ENCODE results near the gene MRPS15.

MRPS15 gene

GRCh38 chr1:36420836-36421317 is 43.3 kb downstream of the MRPS15 start:
- peak; percentile 69 for DNase-seq (ENCODE audit: low spot score)

DNA sequence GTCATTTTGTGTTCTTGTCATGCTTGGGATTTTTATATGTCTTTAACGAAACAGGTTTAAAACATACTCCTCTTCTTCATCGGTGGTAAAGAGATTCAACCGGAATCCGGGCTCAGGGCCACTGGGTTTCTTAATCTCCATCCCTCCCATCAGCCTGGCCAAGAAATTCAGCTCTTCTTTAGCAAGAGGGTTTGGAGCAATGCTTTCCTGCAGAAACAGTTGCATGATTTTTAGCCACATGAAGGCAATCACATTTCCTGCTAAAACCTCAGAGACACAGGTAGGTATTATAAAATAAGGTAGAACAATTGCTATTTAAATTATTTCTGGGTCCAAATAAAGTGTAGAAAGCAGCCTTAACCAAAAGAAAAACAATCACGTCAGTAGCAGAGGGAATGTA is 43.8 kb downstream of the MRPS15 start:
- no peak for DNase-seq (ENCODE audit: low spot score)

DNA sequence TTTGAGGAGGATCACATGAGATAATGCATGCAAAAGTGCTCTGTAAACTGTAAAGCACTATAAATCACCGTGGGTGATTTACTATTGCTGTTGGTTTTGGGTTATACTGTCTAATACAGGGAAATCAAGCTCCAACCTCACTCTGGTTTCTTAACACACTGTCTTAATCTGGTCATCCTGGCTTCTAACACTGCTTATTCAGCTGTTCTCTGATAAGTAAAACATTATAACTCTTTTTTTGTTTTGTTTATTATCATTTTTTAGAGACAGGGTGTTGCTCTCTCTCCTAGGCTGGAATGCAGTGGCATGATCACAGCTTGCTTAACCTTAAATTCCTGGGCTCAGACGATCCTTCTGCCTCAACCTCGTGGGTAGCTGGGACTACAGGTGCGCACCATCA is 44.6 kb downstream of the MRPS15 start:
- no peak for DNase-seq (ENCODE audit: low spot score)

- DNase-seq (ENCODE audit: low spot score) = no peak
Observed at GRCh38 chr1:36419140-36419539, 45.0 kb downstream of the MRPS15 start.

GRCh38 chr1:36417931-36418330 is 46.3 kb downstream of the MRPS15 start:
- DNase-seq (ENCODE audit: low spot score) = no peak

GRCh38 chr1:36415661-36416326 is 48.4 kb downstream of the MRPS15 start:
- no peak for DNase-seq (ENCODE audit: low spot score)

DNA sequence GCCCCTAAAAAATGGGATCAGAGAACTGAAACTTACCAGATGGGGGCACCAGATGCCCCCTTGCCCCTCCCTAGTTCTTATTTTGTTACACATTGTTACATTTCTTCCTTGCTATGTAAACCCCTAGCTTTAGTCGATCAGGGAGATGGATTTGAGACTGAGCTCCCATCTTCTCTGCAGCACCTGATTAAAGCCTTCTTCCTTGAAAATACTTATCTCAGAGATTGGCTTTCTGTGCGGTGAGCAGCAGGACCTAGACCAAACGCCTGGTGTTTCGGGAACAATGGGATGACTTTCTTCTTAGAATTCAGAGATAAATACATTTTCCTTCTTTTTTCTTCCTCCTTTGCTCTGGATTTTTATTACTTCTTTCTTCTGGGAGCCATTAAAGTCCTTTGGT is 49.8 kb downstream of the MRPS15 start:
- DNase-seq (ENCODE audit: low spot score) = no peak

- peak; percentile 40 for DNase-seq (ENCODE audit: low spot score)
Observed at GRCh38 chr1:36411674-36412648, 52.2 kb downstream of the MRPS15 start.

GRCh38 chr1:36408479-36408878 is 55.7 kb downstream of the MRPS15 start:
- peak; percentile 53 for DNase-seq (ENCODE audit: low spot score)

GRCh38 chr1:36406440-36406839 is 57.7 kb downstream of the MRPS15 start:
- no peak for DNase-seq (ENCODE audit: low spot score)

Small RNA genes within 50 kb of the gene (small RNA-seq; reads per million reads assigned to genes)
- gene SNORA63C = 0.04 to 0.05 reads per million in 2 experiments

All from SK-N-DZ (cell line).